GM19351 (cell line): ENCODE results near the gene TRIM17.
A peak's percentile ranks its signal among the peaks of the same experiment; 100 is the strongest.

ENCODE experiments used
- ATAC-seq: cut with Tn5 transposase; IDR thresholded peaks from one replicate; pipeline ENCODE4 v1.9.1; 2021; ENCODE audit warnings: mild to moderate bottlenecking, moderate library complexity; ENCODE audit not compliant: unreplicated experiment

TRIM17 gene

DNA sequence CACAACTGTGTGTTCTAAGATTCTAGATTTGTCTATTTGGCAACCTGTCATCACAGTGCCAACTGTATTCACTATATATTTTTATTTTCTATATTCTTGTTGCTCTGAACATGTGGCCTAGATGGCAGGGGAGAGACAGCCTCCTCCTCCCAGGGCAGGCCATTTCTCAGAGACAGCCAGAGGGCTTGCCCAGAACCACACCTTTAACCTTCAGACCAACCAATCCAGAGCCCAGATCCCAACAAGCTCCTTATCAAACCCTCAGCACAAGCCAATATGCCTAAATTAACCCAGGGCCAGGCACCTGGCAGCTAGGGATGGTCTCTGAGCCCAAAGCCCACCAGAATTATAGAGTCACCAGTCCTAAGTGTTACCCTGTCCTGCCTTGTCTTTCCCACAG, 29.3 kb downstream of the TRIM17 start:
- ATAC-seq, result no peak

GRCh38 chr1:228385232-228385631, 31.4 kb downstream of the TRIM17 start:
- ATAC-seq, result no peak

DNA sequence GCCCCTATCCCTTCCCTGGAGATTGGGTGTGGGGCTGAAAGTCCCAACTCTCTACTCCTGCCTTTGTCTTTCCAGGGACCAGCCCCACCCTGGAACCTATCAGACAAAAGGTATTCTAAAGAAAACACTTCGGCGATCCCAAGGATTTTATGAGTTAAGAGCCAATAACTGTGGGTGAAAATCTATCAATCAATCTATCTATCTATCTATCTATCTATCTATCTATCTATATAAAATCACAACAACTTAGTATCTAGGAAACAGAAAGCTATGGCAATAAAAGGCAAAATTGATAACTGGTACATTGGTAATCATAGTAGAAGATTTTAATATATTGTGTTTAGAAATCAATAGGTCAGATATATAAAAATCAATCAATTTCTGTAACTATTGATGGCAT, 32.9 kb downstream of the TRIM17 start:
- no peak for ATAC-seq

GRCh38 chr1:228381356-228381755, 35.3 kb downstream of the TRIM17 start:
- no peak for ATAC-seq

- ATAC-seq, result no peak
Measured at GRCh38 chr1:228379666-228380065, 37.0 kb downstream of the TRIM17 start.

DNA sequence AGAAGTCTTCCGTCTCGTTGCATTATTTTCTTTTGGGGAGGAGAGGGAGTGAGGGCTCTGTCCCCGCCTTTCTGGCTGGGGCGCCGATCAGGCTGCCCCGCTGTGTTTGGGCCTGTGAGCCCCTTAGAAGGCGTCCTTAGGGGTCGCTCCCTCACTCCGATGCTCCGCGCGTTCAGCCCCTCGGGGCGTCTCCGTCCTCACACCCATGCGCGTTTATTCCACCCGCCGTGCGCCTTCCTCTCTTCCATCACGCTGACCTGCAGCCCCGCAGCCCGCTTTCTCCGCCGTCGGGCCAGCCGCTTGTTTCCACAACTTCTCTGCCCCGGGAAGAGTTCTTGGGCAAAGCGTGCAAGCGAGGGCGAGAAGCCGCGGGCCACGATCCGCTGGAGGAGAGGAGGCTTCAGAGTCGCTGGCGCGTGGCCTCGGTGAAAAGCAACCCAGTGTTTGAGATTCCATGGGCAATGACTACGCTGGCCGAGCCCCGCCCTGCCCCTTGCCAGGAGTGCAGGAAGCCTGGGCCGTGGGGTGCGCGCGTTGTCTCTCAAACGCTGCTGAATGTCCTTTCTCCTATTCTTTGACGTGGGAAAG, 37.7 kb downstream of the TRIM17 start:
- ATAC-seq, result no peak

DNA sequence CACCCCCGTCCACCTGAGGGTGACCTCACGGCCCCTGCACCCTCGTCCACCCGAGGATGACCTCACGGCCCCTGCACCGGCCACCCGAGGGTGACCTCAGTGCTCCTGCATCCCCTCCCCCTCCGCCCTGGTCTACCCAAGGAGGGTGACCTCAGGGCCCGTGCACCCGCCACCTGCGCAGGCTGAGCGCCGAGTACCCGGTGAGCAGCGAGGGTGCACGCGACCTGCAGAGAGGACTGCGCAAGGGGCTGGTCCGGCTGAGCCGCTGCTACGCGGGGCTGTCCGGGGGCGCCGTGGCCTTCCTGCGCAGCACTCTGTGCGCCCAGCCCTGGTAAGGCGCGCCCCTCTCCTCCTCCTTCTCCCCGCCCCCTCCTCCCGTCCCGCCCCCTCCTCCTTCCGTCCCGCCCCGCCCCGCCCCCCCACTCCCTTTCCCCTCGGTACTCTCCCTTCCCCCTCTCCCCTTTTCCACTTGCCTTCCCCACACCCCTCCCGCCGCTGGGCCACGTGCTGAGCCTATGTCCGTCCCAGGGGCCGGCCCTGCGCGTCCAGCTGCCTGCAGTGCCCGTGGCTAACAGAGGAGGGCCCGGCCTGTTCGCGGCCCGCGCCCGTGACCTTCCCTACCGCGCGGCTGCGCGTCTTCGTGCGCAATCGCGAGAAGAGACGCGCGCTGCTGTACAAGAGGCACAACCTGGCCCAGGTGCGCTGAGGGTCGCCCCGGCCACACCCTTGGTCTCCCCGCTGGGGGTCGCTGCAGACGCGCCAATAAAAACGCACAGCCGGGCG, 38.4 kb downstream of the TRIM17 start:
- ATAC-seq, result peak; percentile 43

GRCh38 chr1:228377664-228378089, 39.0 kb downstream of the TRIM17 start:
- no peak for ATAC-seq

DNA sequence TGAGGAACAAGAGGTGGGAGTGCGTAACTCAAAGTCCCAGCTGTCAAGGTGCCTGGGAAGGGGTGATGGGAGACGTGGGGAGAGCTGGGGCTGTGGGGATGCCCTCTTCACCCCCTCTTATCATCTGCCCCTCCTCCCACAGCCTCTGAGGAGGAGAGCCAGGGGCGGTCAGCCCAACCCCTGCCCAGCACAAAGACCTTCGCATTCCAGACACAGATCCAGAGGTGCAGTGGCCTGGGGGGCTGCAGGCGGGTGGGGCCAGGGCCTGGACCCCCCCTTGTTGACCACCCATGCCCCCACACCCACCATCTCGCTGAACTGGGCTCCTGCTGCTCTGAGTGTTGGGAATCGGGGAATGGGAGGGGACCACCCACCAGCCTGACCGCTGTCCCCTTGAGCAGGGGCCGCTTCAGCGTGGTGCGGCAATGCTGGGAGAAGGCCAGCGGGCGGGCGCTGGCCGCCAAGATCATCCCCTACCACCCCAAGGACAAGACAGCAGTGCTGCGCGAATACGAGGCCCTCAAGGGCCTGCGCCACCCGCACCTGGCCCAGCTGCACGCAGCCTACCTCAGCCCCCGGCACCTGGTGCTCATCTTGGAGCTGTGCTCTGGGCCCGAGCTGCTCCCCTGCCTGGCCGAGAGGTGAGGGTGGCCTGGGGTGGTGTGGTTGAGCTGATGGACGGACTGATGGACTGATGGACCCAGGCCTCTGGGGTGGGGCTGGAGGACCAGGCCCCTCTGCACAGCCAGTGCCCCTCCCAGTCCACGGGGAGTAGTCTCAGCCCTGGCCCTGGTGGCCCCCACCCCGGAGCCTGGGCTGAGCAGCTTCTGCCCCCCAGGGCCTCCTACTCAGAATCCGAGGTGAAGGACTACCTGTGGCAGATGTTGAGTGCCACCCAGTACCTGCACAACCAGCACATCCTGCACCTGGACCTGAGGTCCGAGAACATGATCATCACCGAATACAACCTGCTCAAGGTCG, 39.7 kb downstream of the TRIM17 start:
- no peak for ATAC-seq

DNA sequence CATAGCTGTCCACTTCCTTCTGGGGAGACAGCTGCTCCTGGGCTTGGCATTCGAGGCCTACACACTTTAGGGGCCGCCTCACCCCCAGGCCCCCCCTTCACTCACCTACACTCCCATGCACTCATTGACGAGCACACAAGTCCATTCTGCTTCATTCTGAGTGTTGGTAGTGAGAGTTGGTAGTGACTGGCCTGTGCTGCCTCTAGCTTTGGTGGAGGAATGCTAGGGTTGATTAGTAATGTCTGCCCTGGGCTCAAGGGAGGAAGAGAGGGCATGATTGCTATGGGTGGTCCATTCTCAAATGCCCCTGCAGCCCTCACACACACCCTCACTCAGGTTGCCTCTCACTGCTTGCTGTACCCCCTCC, 40.4 kb downstream of the TRIM17 start:
- no peak for ATAC-seq

DNA sequence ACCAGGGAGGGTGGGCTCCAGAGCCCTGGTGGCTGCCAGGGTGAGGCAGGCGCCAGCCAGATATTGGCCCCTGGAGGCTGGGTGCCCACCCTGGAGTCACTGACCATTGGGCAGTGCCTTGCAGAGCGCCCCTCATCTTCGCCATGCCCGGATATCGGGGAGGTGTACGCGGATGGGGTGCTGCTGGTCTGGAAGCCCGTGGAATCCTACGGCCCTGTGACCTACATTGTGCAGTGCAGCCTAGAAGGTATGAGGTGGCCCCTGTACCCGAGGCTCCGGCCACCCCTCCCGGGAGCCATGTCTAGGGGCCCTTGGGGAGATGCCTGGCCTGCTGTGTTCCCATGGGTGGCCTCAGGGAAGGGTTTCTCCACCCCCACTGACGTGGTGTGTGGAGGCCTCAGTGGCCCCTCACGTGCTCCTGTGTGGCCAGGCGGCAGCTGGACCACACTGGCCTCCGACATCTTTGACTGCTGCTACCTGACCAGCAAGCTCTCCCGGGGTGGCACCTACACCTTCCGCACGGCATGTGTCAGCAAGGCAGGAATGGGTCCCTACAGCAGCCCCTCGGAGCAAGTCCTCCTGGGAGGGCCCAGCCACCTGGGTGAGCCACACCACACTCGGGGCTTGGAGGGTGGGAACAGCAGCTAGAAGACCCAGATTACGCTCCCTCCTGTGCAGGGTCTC, 40.9 kb downstream of the TRIM17 start:
- no peak for ATAC-seq

- ATAC-seq, result no peak
Measured at GRCh38 chr1:228374711-228375577, 41.7 kb downstream of the TRIM17 start.

- no peak for ATAC-seq
Measured at GRCh38 chr1:228373681-228374571, 42.7 kb downstream of the TRIM17 start.

- ATAC-seq, result no peak
Measured at GRCh38 chr1:228373004-228373680, 43.5 kb downstream of the TRIM17 start.

DNA sequence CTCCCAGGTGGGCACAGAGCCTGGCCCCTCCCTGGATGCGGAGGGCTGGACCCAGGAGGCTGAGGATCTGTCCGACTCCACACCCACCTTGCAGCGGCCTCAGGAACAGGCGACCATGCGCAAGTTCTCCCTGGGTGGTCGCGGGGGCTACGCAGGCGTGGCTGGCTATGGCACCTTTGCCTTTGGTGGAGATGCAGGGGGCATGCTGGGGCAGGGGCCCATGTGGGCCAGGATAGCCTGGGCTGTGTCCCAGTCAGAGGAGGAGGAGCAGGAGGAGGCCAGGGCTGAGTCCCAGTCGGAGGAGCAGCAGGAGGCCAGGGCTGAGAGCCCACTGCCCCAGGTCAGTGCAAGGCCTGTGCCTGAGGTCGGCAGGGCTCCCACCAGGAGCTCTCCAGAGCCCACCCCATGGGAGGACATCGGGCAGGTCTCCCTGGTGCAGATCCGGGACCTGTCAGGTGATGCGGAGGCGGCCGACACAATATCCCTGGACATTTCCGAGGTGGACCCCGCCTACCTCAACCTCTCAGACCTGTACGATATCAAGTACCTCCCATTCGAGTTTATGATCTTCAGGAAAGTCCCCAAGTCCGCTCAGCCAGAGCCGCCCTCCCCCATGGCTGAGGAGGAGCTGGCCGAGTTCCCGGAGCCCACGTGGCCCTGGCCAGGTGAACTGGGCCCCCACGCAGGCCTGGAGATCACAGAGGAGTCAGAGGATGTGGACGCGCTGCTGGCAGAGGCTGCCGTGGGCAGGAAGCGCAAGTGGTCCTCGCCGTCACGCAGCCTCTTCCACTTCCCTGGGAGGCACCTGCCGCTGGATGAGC, 44.3 kb downstream of the TRIM17 start:
- no peak for ATAC-seq

GRCh38 chr1:228371741-228372182, 44.9 kb downstream of the TRIM17 start:
- no peak for ATAC-seq

DNA sequence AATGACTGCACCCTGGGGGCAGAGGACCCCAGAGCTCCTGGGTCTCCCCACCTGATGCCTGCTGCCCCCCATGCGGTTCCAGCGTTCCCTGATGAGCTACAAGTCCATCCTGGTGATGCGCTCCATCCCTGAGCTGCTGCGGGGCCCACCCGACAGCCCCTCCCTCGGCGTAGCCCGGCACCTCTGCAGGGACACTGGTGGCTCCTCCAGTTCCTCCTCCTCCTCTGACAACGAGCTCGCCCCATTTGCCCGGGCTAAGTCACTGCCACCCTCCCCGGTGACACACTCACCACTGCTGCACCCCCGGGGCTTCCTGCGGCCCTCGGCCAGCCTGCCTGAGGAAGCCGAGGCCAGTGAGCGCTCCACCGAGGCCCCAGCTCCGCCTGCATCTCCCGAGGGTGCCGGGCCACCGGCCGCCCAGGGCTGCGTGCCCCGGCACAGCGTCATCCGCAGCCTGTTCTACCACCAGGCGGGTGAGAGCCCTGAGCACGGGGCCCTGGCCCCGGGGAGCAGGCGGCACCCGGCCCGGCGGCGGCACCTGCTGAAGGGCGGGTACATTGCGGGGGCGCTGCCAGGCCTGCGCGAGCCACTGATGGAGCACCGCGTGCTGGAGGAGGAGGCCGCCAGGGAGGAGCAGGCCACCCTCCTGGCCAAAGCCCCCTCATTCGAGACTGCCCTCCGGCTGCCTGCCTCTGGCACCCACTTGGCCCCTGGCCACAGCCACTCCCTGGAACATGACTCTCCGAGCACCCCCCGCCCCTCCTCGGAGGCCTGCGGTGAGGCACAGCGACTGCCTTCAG, 45.5 kb downstream of the TRIM17 start:
- no peak for ATAC-seq
